Activated CD8-positive, alpha-beta T cell treated with anti-CD3 and anti-CD28 coated beads, Interleukin-2, amount 10 ng/mL, durations not matched to agents 7 days and 5 days (primary cell): ENCODE measurements around the gene MEIS2. TPM values are rescaled to one million over a fixed set of nuclear protein-coding genes. Genes with fewer than 3 reads are reported as not detected.

Experiments used
- ATAC-seq: fragments of 150-1000 bp; cut with Tn5 transposase; one replicate; pipeline ENCODE4 v1.10.0; 2021; ENCODE audit warnings: moderate library complexity
- CTCF ChIA-PET: fragments of 350-600 bp; sonication (Branson Sonifier 250); formaldehyde crosslinking; loops from one replicate; lab custom pipeline; 2021; ENCODE audit warnings: antibody characterized with exemption; lab: Charles Lee
- POLR2A ChIA-PET: fragments of 350-600 bp; sonication (Branson Sonifier 250); formaldehyde crosslinking; loops from one replicate; lab custom pipeline; 2021; ENCODE audit warnings: antibody characterized with exemption; lab: Charles Lee
- DNase-seq: peaks from one replicate; pipeline ENCODE4 v3.0.0-alpha.2; 2020
- H3K27ac Mint-ChIP-seq: one replicate; pipeline ENCODE4 v1.8.0; 2021; ENCODE audit warnings: mild to moderate bottlenecking, mixed read lengths
- H3K27me3 Mint-ChIP-seq: one replicate; pipeline ENCODE4 v1.8.0; 2021; ENCODE audit warnings: low read depth, mixed read lengths
- H3K36me3 Mint-ChIP-seq: one replicate; pipeline ENCODE4 v1.8.0; 2021; ENCODE audit warnings: low read depth, mixed read lengths
- H3K4me1 Mint-ChIP-seq: one replicate; pipeline ENCODE4 v1.8.0; 2021; ENCODE audit warnings: low read depth, mixed read lengths
- H3K4me3 Mint-ChIP-seq: one replicate; pipeline ENCODE4 v1.8.0; 2021; ENCODE audit warnings: mild to moderate bottlenecking, mixed read lengths
- H3K9me3 Mint-ChIP-seq: one replicate; pipeline ENCODE4 v1.8.0; 2022; ENCODE audit warnings: mixed read lengths; ENCODE audit not compliant: insufficient read depth
- total RNA-seq, 2 experiments: library from RNA; stranded (reverse); gene quantifications; one replicate each; pipeline ENCODE4 v1.2.3, GENCODE V29; 2021

MEIS2 gene
- total RNA-seq, 2 experiments from 2014 or later, result not detected

DNA sequence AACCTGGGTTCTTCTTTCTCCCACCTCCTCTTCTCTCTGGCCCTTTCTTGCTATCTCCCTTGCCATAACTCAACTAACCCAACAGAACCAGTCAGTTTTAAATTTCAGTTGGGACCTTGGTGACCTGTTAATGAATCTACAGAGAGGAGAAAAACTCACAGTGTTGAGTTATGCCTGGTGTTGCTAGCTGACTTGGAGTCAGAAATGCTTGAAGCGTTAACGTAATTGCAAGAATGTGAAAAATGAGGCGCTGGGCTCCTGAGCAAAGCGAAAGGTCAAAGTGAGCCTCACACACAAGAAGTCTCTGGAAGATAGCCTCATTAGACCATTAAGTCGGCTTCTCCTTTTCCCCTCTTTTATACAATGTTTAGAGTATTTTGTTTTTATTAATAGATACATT lies 18.4 kb downstream of the MEIS2 start:
- ChIA-PET CTCF (no interaction called here), POLR2A (no interaction called here)
- no peaks in the 10 kb centered on the region for H3K9me3 Mint-ChIP-seq
- no peaks in the 10 kb centered on the region for H3K27me3 Mint-ChIP-seq
- no peaks in the 10 kb centered on the region for H3K36me3 Mint-ChIP-seq
- DNase-seq (no peak), ATAC-seq (no peak)
- no peak overlapping the region for H3K4me3 Mint-ChIP-seq
- H3K4me1 Mint-ChIP-seq, result no peaks in the 10 kb centered on the region
- no peak overlapping the region for H3K27ac Mint-ChIP-seq

GRCh38 chr15:37080261-37080921 lies 20.0 kb downstream of the MEIS2 start:
- DNase-seq, result no peak
- no peak for ATAC-seq
- POLR2A ChIA-PET, result no interaction called here
- Mint-ChIP-seq H3K4me1 (no peaks in the 10 kb centered on the region), H3K36me3 (no peaks in the 10 kb centered on the region), H3K9me3 (no peaks in the 10 kb centered on the region), H3K27me3 (no peaks in the 10 kb centered on the region), H3K4me3 (no peak overlapping the region), H3K27ac (no peak overlapping the region)
- CTCF ChIA-PET, result no interaction called here

DNA sequence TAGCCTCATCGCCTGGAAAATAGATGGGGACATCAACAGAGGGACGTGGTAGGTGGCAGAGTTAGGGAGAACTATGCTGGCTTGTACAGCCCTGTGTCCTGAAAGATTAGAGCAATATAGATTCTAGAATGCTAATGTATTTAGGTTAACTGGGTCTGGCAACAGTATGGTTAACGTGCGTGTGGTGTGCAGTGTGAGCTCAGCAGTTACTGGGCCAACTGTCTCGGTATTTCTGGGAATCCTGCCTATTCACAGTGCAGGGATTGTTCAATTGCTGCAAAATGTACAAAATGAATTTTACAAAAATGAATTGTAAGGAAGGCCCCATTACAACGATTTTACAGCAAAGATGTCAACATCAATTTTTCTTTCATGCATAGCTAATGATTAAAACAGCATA lies 20.6 kb downstream of the MEIS2 start:
- ATAC-seq (no peak), DNase-seq (no peak)
- no peaks in the 10 kb centered on the region for H3K4me1 Mint-ChIP-seq
- no peak overlapping the region for H3K27ac Mint-ChIP-seq
- ChIA-PET POLR2A (no interaction called here), CTCF (no interaction called here)
- H3K4me3 Mint-ChIP-seq, result no peak overlapping the region
- no peaks in the 10 kb centered on the region for H3K27me3 Mint-ChIP-seq
- no peaks in the 10 kb centered on the region for H3K9me3 Mint-ChIP-seq
- no peaks in the 10 kb centered on the region for H3K36me3 Mint-ChIP-seq

GRCh38 chr15:37078566-37078965 lies 21.8 kb downstream of the MEIS2 start:
- ChIA-PET POLR2A (no interaction called here), CTCF (no interaction called here)
- no peak overlapping the region for H3K27ac Mint-ChIP-seq
- H3K4me1 Mint-ChIP-seq, result no peaks in the 10 kb centered on the region
- DNase-seq (no peak), ATAC-seq (no peak)
- H3K9me3 Mint-ChIP-seq, result no peaks in the 10 kb centered on the region
- H3K36me3 Mint-ChIP-seq, result no peaks in the 10 kb centered on the region
- no peak overlapping the region for H3K4me3 Mint-ChIP-seq
- no peaks in the 10 kb centered on the region for H3K27me3 Mint-ChIP-seq

GRCh38 chr15:37077623-37078351 lies 22.6 kb downstream of the MEIS2 start:
- H3K27me3 Mint-ChIP-seq, result no peaks in the 10 kb centered on the region
- no peaks in the 10 kb centered on the region for H3K36me3 Mint-ChIP-seq
- ATAC-seq (no peak), DNase-seq (no peak)
- H3K27ac Mint-ChIP-seq, result no peak overlapping the region
- H3K9me3 Mint-ChIP-seq, result no peaks in the 10 kb centered on the region
- H3K4me3 Mint-ChIP-seq, result no peak overlapping the region
- ChIA-PET CTCF (no interaction called here), POLR2A (no interaction called here)
- no peaks in the 10 kb centered on the region for H3K4me1 Mint-ChIP-seq

DNA sequence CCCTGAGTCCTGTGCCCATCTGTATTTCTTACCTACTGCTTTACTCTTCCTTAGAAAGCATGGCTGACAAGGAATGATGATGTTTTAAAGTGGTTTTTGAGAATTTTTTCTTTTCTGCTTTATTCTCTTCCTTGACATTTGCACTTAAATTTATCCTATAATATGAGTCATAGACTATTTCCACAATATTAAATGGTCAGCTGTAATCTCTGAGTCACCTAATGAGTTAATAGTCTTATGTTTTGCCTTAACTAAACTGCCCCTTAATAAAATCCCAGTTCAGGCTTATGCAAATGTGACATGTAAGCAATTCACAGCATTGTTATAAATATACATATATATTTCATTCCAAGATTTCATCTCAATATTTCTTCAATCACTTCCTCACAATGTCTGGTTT lies 23.8 kb downstream of the MEIS2 start:
- Mint-ChIP-seq H3K4me3 (no peak overlapping the region), H3K27ac (no peak overlapping the region), H3K36me3 (no peaks in the 10 kb centered on the region), H3K27me3 (no peaks in the 10 kb centered on the region), H3K4me1 (no peaks in the 10 kb centered on the region), H3K9me3 (no peaks in the 10 kb centered on the region)
- POLR2A ChIA-PET, result no interaction called here
- ATAC-seq (no peak), DNase-seq (no peak)
- CTCF ChIA-PET, result no interaction called here

- DNase-seq (no peak), ATAC-seq (no peak)
- H3K9me3 Mint-ChIP-seq, result no peaks in the 10 kb centered on the region
- H3K4me3 Mint-ChIP-seq, result no peak overlapping the region
- H3K36me3 Mint-ChIP-seq, result no peaks in the 10 kb centered on the region
- no peaks in the 10 kb centered on the region for H3K27me3 Mint-ChIP-seq
- ChIA-PET POLR2A (no interaction called here), CTCF (no interaction called here)
- H3K27ac Mint-ChIP-seq, result no peak overlapping the region
- H3K4me1 Mint-ChIP-seq, result no peaks in the 10 kb centered on the region
These were observed 24.6 kb downstream of the MEIS2 start for GRCh38 chr15:37075777-37076176.

GRCh38 chr15:37072181-37072580 lies 28.2 kb downstream of the MEIS2 start:
- no peak for DNase-seq
- no peaks in the 10 kb centered on the region for H3K36me3 Mint-ChIP-seq
- no peaks in the 10 kb centered on the region for H3K9me3 Mint-ChIP-seq
- no peak for ATAC-seq
- no peaks in the 10 kb centered on the region for H3K4me1 Mint-ChIP-seq
- no peak overlapping the region for H3K4me3 Mint-ChIP-seq
- POLR2A ChIA-PET, result no interaction called here
- no peak overlapping the region for H3K27ac Mint-ChIP-seq
- no peaks in the 10 kb centered on the region for H3K27me3 Mint-ChIP-seq
- CTCF ChIA-PET, result no interaction called here

DNA sequence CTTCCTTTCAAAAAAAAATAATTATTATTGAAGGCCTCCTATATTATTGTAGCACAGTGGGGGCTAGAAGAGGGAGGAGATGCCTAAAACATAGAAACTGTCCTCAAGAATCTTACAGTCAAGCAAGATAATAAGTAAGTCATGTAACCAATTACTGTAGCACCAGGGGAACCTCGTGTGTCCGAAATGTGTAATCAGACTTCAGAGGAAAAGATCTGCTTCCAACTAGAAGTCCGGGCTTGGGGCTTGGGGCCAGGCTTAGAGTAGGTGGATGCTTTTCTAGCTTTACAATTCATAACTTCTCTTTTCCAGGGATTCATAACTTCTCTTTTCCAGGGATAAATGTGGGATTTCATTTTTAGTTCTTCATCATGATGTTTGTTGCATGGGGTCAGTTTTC lies 29.2 kb downstream of the MEIS2 start:
- H3K9me3 Mint-ChIP-seq, result no peaks in the 10 kb centered on the region
- no peak overlapping the region for H3K4me3 Mint-ChIP-seq
- H3K27me3 Mint-ChIP-seq, result no peaks in the 10 kb centered on the region
- no peak overlapping the region for H3K27ac Mint-ChIP-seq
- H3K36me3 Mint-ChIP-seq, result no peaks in the 10 kb centered on the region
- ATAC-seq (no peak), DNase-seq (no peak)
- H3K4me1 Mint-ChIP-seq, result no peaks in the 10 kb centered on the region
- CTCF ChIA-PET, result no interaction called here
- POLR2A ChIA-PET, result no interaction called here

GRCh38 chr15:37070686-37071085 lies 29.7 kb downstream of the MEIS2 start:
- Mint-ChIP-seq H3K4me1 (no peaks in the 10 kb centered on the region), H3K36me3 (no peaks in the 10 kb centered on the region), H3K9me3 (no peaks in the 10 kb centered on the region), H3K27me3 (no peaks in the 10 kb centered on the region), H3K27ac (no peak overlapping the region), H3K4me3 (no peak overlapping the region)
- ChIA-PET POLR2A (no interaction called here), CTCF (no interaction called here)
- ATAC-seq, result no peak
- no peak for DNase-seq

DNA sequence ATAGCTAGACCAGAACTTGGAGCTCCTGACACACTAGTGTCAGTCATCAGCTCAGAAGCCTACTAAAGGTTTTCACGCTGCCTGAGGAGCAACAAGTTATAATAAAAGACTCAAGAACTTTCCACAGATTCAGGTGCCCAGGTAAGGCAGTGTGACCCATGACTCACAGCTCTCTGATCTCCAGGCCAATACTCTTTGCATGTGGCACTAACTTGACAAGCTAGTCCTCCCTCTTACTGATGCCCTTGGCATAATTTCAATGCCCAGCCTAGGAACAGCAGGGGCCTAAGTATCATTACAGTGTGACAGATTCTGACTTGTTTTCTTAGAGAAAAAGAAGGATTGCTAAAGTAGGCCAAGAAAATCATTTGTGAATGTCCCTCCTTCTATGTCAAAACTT lies 38.4 kb downstream of the MEIS2 start:
- H3K27me3 Mint-ChIP-seq, result no peaks in the 10 kb centered on the region
- H3K27ac Mint-ChIP-seq, result no peak overlapping the region
- no peaks in the 10 kb centered on the region for H3K4me1 Mint-ChIP-seq
- H3K9me3 Mint-ChIP-seq, result no peaks in the 10 kb centered on the region
- no peak overlapping the region for H3K4me3 Mint-ChIP-seq
- DNase-seq, result no peak
- H3K36me3 Mint-ChIP-seq, result no peaks in the 10 kb centered on the region
- POLR2A ChIA-PET, result no interaction called here
- no peak for ATAC-seq
- CTCF ChIA-PET, result no interaction called here

GRCh38 chr15:37059086-37059485 lies 41.3 kb downstream of the MEIS2 start:
- H3K4me1 Mint-ChIP-seq, result no peaks in the 10 kb centered on the region
- H3K9me3 Mint-ChIP-seq, result no peaks in the 10 kb centered on the region
- CTCF ChIA-PET, result no interaction called here
- no peak for ATAC-seq
- no peak for DNase-seq
- H3K27ac Mint-ChIP-seq, result no peak overlapping the region
- POLR2A ChIA-PET, result no interaction called here
- no peaks in the 10 kb centered on the region for H3K36me3 Mint-ChIP-seq
- H3K4me3 Mint-ChIP-seq, result no peak overlapping the region
- H3K27me3 Mint-ChIP-seq, result no peaks in the 10 kb centered on the region
